Hematopoietic multipotent progenitor cell treated with erythropoietin and hydrocortisone succinate and interleukin-3 and kit ligand, for 4 days (in vitro differentiated cells): Measurements from ENCODE around the gene DGKH.
"Not testable (repeated sequence)": the region's sequence is repeated elsewhere in the genome, so short reads cannot be mapped to it uniquely, and the experiment has no call there.

Experiments
- DNase-seq: peaks from one replicate; pipeline ENCODE4 v3.0.0-alpha.2; 2015

Gene DGKH

DNA sequence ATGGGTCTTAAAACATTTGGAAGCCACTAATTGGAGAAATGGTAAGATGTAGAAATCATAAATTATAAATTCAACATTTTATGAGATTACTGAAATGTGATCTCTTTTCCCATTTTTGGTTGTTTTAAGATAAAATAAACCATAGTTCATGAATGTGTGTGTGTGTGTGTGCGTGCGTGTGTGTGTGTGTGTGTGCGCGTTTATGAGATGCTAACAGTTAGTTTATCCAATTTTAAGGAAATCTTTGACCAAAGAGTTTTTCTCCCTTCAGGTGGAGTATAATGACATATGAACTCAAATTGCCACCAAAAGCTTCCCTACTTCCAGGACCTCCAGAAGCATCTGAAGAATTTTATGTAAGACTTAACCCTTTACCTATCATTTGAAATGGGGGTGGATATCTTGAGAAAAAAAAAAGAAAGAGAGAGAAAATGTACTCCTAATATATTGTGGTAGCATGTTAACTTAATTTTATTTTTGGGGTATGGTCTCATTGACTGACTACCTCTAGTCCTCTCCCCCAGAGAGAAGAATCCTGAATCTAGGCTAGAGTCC is 125.4 kb downstream of the DGKH start:
- DNase-seq: no peak

- peak; percentile 2 for DNase-seq
Measured at GRCh38 chr13:42174344-42175162, 126.1 kb downstream of the DGKH start.

DNA sequence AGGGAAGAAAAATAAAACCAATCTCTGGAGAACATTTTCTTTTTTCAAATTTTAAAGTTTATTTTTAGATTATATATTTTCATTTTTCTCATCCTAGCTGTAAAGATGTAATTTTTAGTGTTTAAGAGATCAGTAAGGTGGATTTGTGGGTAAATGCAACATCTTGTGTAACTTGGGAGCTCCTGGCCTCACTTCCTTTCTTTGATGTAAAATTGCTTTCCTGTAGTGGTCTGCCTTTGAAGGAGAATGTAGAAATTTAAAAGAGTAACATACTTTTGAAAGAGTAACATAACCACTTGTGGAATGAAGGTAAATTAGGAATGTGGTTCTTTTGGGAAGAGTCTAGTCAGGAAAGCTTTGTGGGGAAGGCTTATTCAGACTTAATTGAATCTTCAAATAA is 127.8 kb downstream of the DGKH start:
- DNase-seq: no peak

GRCh38 chr13:42177189-42177588 is 128.7 kb downstream of the DGKH start:
- DNase-seq: no peak

GRCh38 chr13:42181381-42181953 is 133.0 kb downstream of the DGKH start:
- no peak for DNase-seq

DNA sequence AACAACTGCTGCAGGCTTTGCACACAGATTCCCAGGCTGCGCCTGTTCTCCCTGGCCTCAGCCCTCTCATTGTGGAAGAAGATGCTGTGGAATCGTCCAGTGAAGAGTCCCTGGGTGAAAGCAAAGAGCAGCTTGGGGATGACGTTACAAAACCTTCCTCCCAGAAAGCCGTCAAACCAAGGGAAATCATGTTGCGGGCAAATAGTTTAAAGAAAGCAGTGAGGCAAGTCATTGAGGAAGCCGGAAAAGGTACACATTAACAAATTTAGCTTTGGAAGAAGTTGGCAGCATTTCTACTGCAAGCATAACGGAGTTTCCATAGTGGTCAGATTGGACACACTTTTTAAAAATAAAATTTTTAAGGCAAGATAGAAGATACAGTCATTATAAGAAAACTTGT is 140.6 kb downstream of the DGKH start:
- DNase-seq: no peak

- DNase-seq: no peak
Measured at GRCh38 chr13:42190529-42190928, 142.1 kb downstream of the DGKH start.

DNA sequence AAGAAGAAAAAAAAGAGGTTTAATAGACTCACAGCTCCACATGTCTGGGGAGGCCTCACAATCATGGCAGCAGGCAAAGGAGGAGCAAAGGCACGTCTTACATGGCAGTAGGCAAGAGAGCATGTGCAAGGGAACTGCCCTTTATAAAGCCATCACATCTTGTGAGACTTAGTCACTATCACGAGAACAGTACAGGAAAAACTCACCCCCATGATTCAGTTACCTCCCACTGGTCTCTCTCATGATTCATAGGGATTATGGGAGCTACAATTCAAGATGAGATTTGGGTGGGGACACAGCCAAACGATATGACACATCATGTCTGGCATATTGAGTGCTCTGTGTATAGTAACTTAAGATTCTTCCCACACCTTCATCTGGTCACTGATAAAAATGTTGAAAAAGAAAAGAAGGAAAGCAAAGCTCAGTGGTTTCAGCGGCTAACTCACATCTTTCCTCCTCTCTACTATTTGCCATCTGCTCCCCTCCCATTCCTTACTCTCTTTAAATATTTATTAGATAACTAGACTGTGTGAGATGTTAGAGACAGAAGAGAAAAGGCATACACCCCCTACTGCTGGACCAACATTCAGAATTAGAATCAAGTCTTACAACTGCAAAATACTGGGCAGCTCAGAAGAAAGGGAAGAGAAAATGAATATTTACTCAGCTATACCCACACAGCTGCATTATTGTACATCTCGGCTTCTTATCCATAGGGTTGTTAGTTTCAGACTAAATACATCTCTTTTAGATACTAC is 163.4 kb downstream of the DGKH start:
- DNase-seq: no peak

DNA sequence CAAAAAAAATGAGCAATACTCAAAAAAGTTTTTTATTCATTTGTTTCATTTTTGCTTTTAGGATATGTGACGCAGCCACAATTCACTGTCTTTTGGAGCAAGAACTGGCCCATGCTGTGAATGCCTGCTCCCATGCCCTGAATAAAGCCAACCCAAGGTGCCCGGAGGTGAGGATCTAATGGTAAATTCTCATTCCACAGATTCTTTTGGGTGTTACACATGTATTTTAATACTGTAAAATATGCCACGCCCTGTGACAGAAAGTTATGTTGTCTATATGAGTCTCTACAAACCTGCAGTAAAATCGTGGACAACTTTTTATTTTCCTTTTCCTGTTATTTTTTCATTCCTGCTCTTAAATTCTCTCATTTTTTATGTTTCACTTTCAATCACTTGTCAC is 166.0 kb downstream of the DGKH start:
- no peak for DNase-seq

GRCh38 chr13:42215578-42216421 is 167.4 kb downstream of the DGKH start:
- DNase-seq: peak; percentile 73

DNA sequence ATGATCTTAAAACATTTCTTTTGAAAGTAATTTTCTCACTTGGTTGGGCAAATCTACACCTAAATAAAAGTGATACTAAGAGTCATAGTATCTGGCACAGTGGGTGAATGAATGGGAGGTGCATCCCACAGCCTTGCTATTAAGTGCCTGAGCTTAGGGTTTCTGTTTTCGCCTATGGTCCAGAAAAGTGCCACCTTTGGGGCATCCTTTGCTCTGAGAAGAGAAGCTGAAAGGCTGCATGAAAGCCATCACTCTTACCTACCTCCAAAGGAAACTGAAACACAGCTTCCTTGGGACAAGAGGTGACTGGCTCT is 167.9 kb downstream of the DGKH start:
- no peak for DNase-seq

- no peak for DNase-seq
Measured at GRCh38 chr13:42218576-42218975, 170.1 kb downstream of the DGKH start.

DNA sequence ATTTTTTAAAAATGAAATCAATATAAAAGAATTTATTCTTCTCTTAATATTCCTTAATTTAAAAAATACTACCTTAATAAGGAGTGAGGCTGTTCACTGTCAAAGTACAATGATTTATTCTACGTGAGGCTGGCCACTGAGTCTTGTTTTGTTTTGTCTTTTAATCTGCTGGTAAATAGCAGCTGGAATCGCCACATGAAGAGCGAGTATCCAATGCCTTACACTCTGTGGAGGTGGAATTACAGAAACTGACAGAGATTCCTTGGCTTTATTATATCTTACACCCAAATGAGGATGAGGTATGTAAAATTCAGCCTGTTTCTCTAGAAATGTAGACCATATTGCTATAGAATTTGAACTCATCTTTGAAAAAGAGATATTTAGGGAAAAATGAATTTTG is 170.6 kb downstream of the DGKH start:
- DNase-seq: no peak

- no peak for DNase-seq
Measured at GRCh38 chr13:42219876-42220275, 171.4 kb downstream of the DGKH start.

DNA sequence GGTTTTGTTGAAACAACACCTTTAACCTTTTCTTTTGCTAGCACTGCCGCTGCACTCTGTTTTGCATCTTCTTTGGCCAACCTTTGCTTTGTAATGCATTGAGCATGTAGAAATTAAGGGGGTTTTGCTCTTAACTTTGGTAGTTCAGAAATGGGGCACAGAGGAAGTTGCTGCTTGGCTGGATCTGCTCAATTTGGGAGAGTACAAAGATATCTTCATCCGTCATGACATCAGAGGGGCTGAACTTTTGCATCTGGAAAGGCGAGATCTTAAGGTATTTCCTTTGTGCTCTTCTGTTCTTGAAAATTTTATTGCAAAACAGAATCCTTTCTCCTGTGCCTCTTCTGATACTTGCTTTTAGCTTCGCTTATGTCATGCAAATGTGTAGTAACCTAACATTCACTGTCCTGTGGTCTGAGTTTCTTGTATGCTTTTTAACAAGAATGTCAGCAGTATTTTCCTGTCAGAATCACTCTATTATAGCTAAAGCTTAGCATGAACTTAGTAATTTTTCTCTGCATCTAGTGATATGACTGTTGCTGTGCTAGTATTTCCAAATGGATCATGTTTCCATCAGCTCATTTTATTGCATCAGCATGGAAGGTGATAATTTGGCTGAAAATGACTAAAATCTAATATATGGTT is 172.8 kb downstream of the DGKH start:
- no peak for DNase-seq

GRCh38 chr13:42223681-42224080 is 175.2 kb downstream of the DGKH start:
- no peak for DNase-seq

DNA sequence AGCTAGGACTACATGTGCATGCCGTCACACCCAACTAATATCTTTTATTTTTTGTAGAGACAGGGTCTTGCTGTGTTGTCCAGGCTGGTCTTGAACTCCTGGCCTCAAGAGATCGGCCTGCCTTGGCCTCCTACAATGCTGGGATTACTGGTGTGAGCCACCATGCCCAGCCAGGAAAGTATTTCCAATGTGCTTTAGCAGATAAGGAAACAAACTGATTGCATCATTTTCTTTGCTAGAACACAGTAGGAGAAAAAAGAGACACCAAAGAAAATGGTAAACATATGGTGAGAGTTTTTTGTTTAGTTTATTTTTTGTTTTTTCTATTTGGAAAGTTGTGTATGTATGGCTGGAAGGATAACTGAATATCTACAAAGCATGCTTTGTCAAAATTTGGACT is 176.6 kb downstream of the DGKH start:
- DNase-seq: peak; percentile 15

DNA sequence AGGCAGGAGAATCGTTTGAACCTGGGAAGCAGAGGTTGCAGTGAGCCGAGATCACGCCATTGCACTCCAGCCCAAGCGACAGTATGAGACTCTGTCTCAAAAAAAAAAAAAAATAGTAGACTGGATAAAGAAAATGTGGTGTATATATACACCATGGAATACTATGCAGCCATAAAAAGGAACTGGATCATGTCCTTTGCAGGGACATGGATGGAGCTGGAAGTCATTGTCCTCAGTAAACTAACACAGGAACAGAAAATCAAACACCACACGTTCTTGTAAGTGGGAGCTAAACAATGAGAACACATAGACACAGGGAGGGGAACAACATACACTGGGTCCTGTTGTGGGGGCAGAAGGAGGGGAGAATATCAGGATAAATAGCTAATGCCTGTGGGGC is 178.3 kb downstream of the DGKH start:
- DNase-seq: not testable (repeated sequence)

GRCh38 chr13:42228527-42228926 is 180.1 kb downstream of the DGKH start:
- no peak for DNase-seq

GRCh38 chr13:42229287-42229686 is 180.8 kb downstream of the DGKH start:
- no peak for DNase-seq

DNA sequence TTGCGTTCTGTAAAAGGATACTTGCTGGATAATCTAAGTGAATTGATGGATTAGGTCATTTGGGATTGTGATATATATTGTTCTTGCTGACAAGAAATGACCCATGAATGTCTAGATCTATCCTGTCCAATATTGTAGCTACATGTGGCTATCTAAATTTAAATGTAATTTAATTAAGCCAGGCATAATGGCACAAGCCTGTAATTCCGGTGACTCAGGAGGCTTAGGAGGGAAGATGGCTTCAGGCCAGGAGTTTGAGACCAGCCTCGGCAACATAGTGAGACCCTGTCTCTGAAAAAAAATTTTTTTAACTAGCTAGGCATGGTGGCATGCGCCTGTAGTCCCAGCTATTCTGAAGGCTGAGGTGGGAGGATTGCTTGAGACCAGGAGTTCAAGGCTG is 184.2 kb downstream of the DGKH start:
- no peak for DNase-seq

- no peak for DNase-seq
Measured at GRCh38 chr13:42233726-42234125, 185.3 kb downstream of the DGKH start.
